Heart right ventricle (tissue), 16 donors: ENCODE measurements around the gene PRKAR1B. TPM values are rescaled to one million over a fixed set of nuclear protein-coding genes. Genes with fewer than 3 reads are reported as not detected.

ENCODE experiments used
- ATAC-seq, 8 donors: fragments of 200-7000 bp; cut with Tn5 transposase; one replicate each; pipeline ENCODE4 v1.9.1; 2020; ENCODE audit warnings: mild to moderate bottlenecking in 8 of 8, moderate library complexity in 8 of 8, moderate number of reproducible peaks in 1 of 8
- DNase-seq, 2 donors: peaks; one replicate each; pipeline ENCODE4 v3.0.0-alpha.2; 2020
- H3K27ac ChIP-seq, 10 donors: fragments of 200-600 bp; sonication (generic) in 2 of 10; one replicate each; pipeline versions ENCODE4 v1.5.0 to v1.8.0; 2020 to 2022; ENCODE audit warnings: mild to moderate bottlenecking in 3 of 10
- H3K27me3 ChIP-seq, 7 donors: fragments of 200-600 bp; one replicate each; pipeline ENCODE4 v1.8.0; 2021 to 2022; ENCODE audit warnings: mild to moderate bottlenecking in 2 of 7
- H3K36me3 ChIP-seq, 9 donors: fragments of 200-600 bp; sonication (generic) in 1 of 9; one replicate each; pipeline versions ENCODE4 v1.5.0 to v1.8.0; 2020 to 2022; ENCODE audit warnings: mild to moderate bottlenecking in 2 of 9
- H3K4me1 ChIP-seq, 9 donors: fragments of 200-600 bp; sonication (generic) in 1 of 9; one replicate each; pipeline versions ENCODE4 v1.5.0 to v1.8.0; 2020 to 2022; ENCODE audit warnings: mild to moderate bottlenecking in 4 of 9
- H3K4me3 ChIP-seq, 10 donors: fragments of 200-600 bp; sonication (generic) in 2 of 10; one replicate each; pipeline versions ENCODE4 v1.5.0 to v1.8.0; 2020 to 2022; ENCODE audit warnings: mild to moderate bottlenecking in 7 of 10, moderate library complexity in 2 of 10
- H3K9me3 ChIP-seq, 11 donors: fragments of 200-600 bp in 10 of 11; sonication (generic) in 2 of 11; one replicate each; pipeline versions ENCODE4 v1.5.0 to v1.8.0; 2013 to 2022; ENCODE audit warnings: mild to moderate bottlenecking in 2 of 11, control low read depth in 1 of 11, moderate library complexity in 1 of 11
- CTCF ChIP-seq, 9 donors: fragments of 200-600 bp; sonication (generic) in 2 of 9; IDR thresholded peaks; one replicate each; pipeline versions ENCODE4 v1.5.0 to v1.8.0; 2021 to 2022; ENCODE audit warnings: antibody characterized with exemption in 9 of 9, mild to moderate bottlenecking in 5 of 9, moderate library complexity in 1 of 9
- whole genome bisulfite sequencing, 2 donors: extraction: QIAGEN DNeasy Blood & Tissue Kit; methylation state at CpG; one replicate each; pipeline ENCODE4 v1.1.7; 2013; ENCODE audit warnings: inconsistent platforms in 1 of 2; 5-methylcytosine and 5-hydroxymethylcytosine counted together
- intact Hi-C, 10 donors: fragments of 100-400 bp; cut with DNase I; formaldehyde crosslinking; loops; one replicate each; pipeline versions ENCODE4 v1.11.1 to v1.14.2; 2022
- polyA plus RNA-seq, 2 donors: library from polyadenylated mRNA; stranded (reverse); fragments of 200-250 nt; gene quantifications; one replicate each; pipeline ENCODE4 v1.2.3, GENCODE V29; 2013
- total RNA-seq, 10 donors: library from RNA; stranded (reverse); fragmentation: NEBNext Ultra II Directional in 3 of 10; extraction: Animal tissue kit (Norgen Biotek cat#: 25700) in 3 of 10; gene quantifications; one replicate each; pipeline versions ENCODE4 v1.2.1 to v1.2.4, GENCODE V29; 2021 to 2023
- donor health status: Arrhythmogenic right ventricular cardiomyopathy.
- donor health status: ischemic (EF 13 %, LVEDD 7.1; RV severe dilation, severe dysfunction).
- donor health status: healthy with polysubstance abuse.
- donor health status: DM: no; HTN: yes; CAD: no.
- donor health status: DM: no; HTN: no; CAD: no.
- donor health status: ischemic (EF 25% LVEDD 6.9; RV normal size, moderate dysfunction).
- donor health status: ischemic (EF 25% LVEDD 5.7; RV mildly dilated, moderate dysfunction).
- donor health status: healthy.
- donor health status: DM: yes; HTN: yes; CAD: no.
- donor health status: Ischemic cardiomyopathy.
- donor health status: ischemic (EF 35%, LVEDD 5.7; RV mildly dilated, moderate dysfunction).
- donor health status: nonischemic (EF 11% LVEDD 7.7; RV severe dilation, severe dysfunction).
- donor health status: DM: yes; HTN: yes; CAD: no.
- donor health status: PGD.
- donor health status: ischemic (EF 29% LVEDD 5.4; RV normal size, mild dysfunction).
- donor health status: nonischemic (EF 23%, LVEDD 6.1; RV moderate dilation, normal function).

Gene PRKAR1B
- total and polyA plus RNA-seq, 12 donors, result 5.0 to 24.5 (median 20.6) TPM

GRCh38 chr7:710161-710560 lies 16.9 kb downstream of the PRKAR1B start:
- no peak overlapping the region for H3K4me3 ChIP-seq
- no peak overlapping the region for H3K27ac ChIP-seq
- DNase-seq (no peak), ATAC-seq (no peak)
- intact Hi-C loops, result no loop called here
- H3K9me3 ChIP-seq, result no peaks in the 10 kb centered on the region
- no peak for TF ChIP-seq CTCF (IDR thresholded peaks at IDR 0.05)
- H3K36me3 ChIP-seq, result no peaks in the 10 kb centered on the region
- peaks cover 0 to 15% (median 4%) of the 10 kb centered on the region in 9 donors for H3K4me1 ChIP-seq
- 90 to 92% methylated on average over 14 of the region's 14 CpGs for WGBS, 2 donors
- peaks cover 0 to 14% (median 0%) of the 10 kb centered on the region in 7 donors for H3K27me3 ChIP-seq

GRCh38 chr7:707296-708000 lies 19.6 kb downstream of the PRKAR1B start:
- intact Hi-C loops, result no loop called here
- ATAC-seq, result no peak
- H3K36me3 ChIP-seq, result no peaks in the 10 kb centered on the region
- peaks cover 0 to 22% (median 0%) of the 10 kb centered on the region in 11 donors for H3K9me3 ChIP-seq
- 95 to 96% methylated on average over 17 of the region's 17 CpGs for WGBS, 2 donors
- H3K4me3 ChIP-seq, result no peak overlapping the region
- no peak overlapping the region for H3K27ac ChIP-seq
- no peak for DNase-seq
- peaks cover 0 to 8% (median 0%) of the 10 kb centered on the region in 7 donors for H3K27me3 ChIP-seq
- no peak for TF ChIP-seq CTCF (IDR thresholded peaks at IDR 0.05)
- H3K4me1 ChIP-seq, result peaks cover 0 to 11% (median 4%) of the 10 kb centered on the region in 9 donors

GRCh38 chr7:706721-707120 lies 20.4 kb downstream of the PRKAR1B start:
- Histone ChIP-seq H3K27ac (no peak overlapping the region), H3K4me1 (peaks cover 0 to 10% (median 4%) of the 10 kb centered on the region in 9 donors), H3K36me3 (no peaks in the 10 kb centered on the region), H3K9me3 (peaks cover 0 to 22% (median 0%) of the 10 kb centered on the region in 11 donors), H3K27me3 (peaks cover 0 to 4% (median 0%) of the 10 kb centered on the region in 7 donors), H3K4me3 (no peak overlapping the region)
- 86 to 90% methylated on average over 7 of the region's 7 CpGs for WGBS, 2 donors
- DNase-seq, result no peak
- intact Hi-C loops, result no loop called here
- no peak for TF ChIP-seq CTCF (IDR thresholded peaks at IDR 0.05)
- ATAC-seq, result no peak

- Histone ChIP-seq H3K9me3 (peaks cover 0 to 22% (median 0%) of the 10 kb centered on the region in 11 donors), H3K36me3 (no peaks in the 10 kb centered on the region), H3K27ac (no peak overlapping the region), H3K4me3 (no peak overlapping the region), H3K4me1 (peaks cover 0 to 19% (median 12%) of the 10 kb centered on the region in 9 donors), H3K27me3 (no peaks in the 10 kb centered on the region)
- WGBS, 2 donors, result 96 to 100% methylated on average over 3 of the region's 3 CpGs
- no peak for DNase-seq
- ATAC-seq, result no peak
- no peak for TF ChIP-seq CTCF (IDR thresholded peaks at IDR 0.05)
- intact Hi-C loops, result no loop called here
Measured at GRCh38 chr7:703049-703448, 24.0 kb downstream of the PRKAR1B start.
